HG02970 (cell line): ENCODE measurements around the gene EIF1AX.
"Not testable (repeated sequence)": the region's sequence is repeated elsewhere in the genome, so short reads cannot be mapped to it uniquely, and the experiment has no call there.

Source experiments
- ATAC-seq: cut with Tn5 transposase; IDR thresholded peaks from one replicate; pipeline ENCODE4 v1.9.1; 2021; ENCODE audit warnings: mild to moderate bottlenecking, moderate library complexity, moderate number of reproducible peaks; ENCODE audit not compliant: unreplicated experiment, low FRiP score

The EIF1AX gene

GRCh38 chrX:20128670-20129069 lies 13.0 kb downstream of the EIF1AX start:
- ATAC-seq = no peak

GRCh38 chrX:20127440-20127839 lies 14.2 kb downstream of the EIF1AX start:
- not testable (repeated sequence) for ATAC-seq

- not testable (repeated sequence) for ATAC-seq
These were observed 14.8 kb downstream of the EIF1AX start for GRCh38 chrX:20126833-20127232.

GRCh38 chrX:20124964-20125363 lies 16.7 kb downstream of the EIF1AX start:
- ATAC-seq = no peak

GRCh38 chrX:20118065-20118824 lies 23.4 kb downstream of the EIF1AX start:
- ATAC-seq = no peak

- no peak for ATAC-seq
These were observed 24.9 kb downstream of the EIF1AX start, which contains the start of gene MAP7D2 for GRCh38 chrX:20116577-20117240. MAP7D2 (minus strand) TSS chrX:20116907; CDS start chrX:20116879, 28 bp downstream.

- ATAC-seq = no peak
These were observed 25.5 kb downstream of the EIF1AX start for GRCh38 chrX:20116087-20116576.

- no peak for ATAC-seq
These were observed 29.4 kb downstream of the EIF1AX start for GRCh38 chrX:20112022-20112774.

- ATAC-seq = no peak
These were observed 30.4 kb downstream of the EIF1AX start for GRCh38 chrX:20111271-20111670.

- ATAC-seq = no peak
These were observed 39.6 kb downstream of the EIF1AX start for GRCh38 chrX:20101934-20102581.

- ATAC-seq = no peak
These were observed 50.1 kb downstream of the EIF1AX start for GRCh38 chrX:20091499-20091898.

GRCh38 chrX:20089845-20090244 lies 51.8 kb downstream of the EIF1AX start:
- ATAC-seq = no peak

- no peak for ATAC-seq
These were observed 61.4 kb downstream of the EIF1AX start for GRCh38 chrX:20080277-20080676.
